WTC11 (cell line): ENCODE measurements around the gene PTPRG.

Experiments used
- ATF2 ChIP-seq: sonication (generic); formaldehyde crosslinking; IDR thresholded peaks from 2 replicates; pipeline ENCODE4 v1.8.1; 2022; ENCODE audit warnings: low read depth, missing genetic modification reagents, borderline replicate concordance
- ATF3 ChIP-seq: sonication (generic); formaldehyde crosslinking; conservative IDR thresholded peaks from 2 replicates; pipeline ENCODE4 v1.8.1; 2022; ENCODE audit warnings: mild to moderate bottlenecking, missing genetic modification reagents
- CTCF ChIP-seq: fragments of 200-600 bp; IDR thresholded peaks from 2 replicates; pipeline ENCODE4 v1.8.0; 2022; ENCODE audit warnings: antibody characterized with exemption
- IRF1 ChIP-seq: sonication (generic); formaldehyde crosslinking; IDR thresholded peaks from 2 replicates; pipeline ENCODE4 v1.8.0; 2023; ENCODE audit warnings: missing genetic modification reagents
- MAX ChIP-seq: sonication (generic); formaldehyde crosslinking; IDR thresholded peaks from 2 replicates; pipeline ENCODE4 v1.8.0; 2022; ENCODE audit warnings: mild to moderate bottlenecking, missing genetic modification reagents
- PREB ChIP-seq: sonication (generic); formaldehyde crosslinking; IDR thresholded peaks from 2 replicates; pipeline ENCODE4 v1.8.1; 2022; ENCODE audit warnings: mild to moderate bottlenecking, missing genetic modification reagents, moderate library complexity, borderline replicate concordance
- SP1 ChIP-seq: sonication (generic); formaldehyde crosslinking; conservative IDR thresholded peaks from 2 replicates; pipeline ENCODE4 v1.8.1; 2022; ENCODE audit warnings: missing genetic modification reagents
- TEAD1 ChIP-seq: sonication (generic); formaldehyde crosslinking; IDR thresholded peaks from 2 replicates; pipeline ENCODE4 v1.8.0; 2022; ENCODE audit warnings: mild to moderate bottlenecking, missing genetic modification reagents
- TEAD4 ChIP-seq: sonication (generic); formaldehyde crosslinking; IDR thresholded peaks from 2 replicates; pipeline ENCODE4 v1.8.0; 2022; ENCODE audit warnings: mild to moderate bottlenecking, missing genetic modification reagents
- ZNF219 ChIP-seq: sonication (generic); formaldehyde crosslinking; IDR thresholded peaks from 2 replicates; pipeline ENCODE4 v1.8.0; 2023; ENCODE audit warnings: missing genetic modification reagents, mild to moderate bottlenecking, borderline replicate concordance
- ZNF416 ChIP-seq: fragments of 250-450 bp; sonication (Bioruptor Pico); IDR thresholded peaks from 2 replicates; pipeline ENCODE4 v1.9.0; 2021; ENCODE audit warnings: mild to moderate bottlenecking, inconsistent platforms

- no peak for TF ChIP-seq TEAD1 (CRISPR knock-in tag)
- peak; percentile 84 for TF ChIP-seq CTCF
- no peak for TF ChIP-seq IRF1 (CRISPR knock-in tag)
- no peak for TF ChIP-seq SP1
- no peak for TF ChIP-seq ZNF416 (CRISPR knock-in tag)
- TF ChIP-seq MAX = no peak
- no peak for TF ChIP-seq ATF3 (CRISPR knock-in tag)
- TF ChIP-seq TEAD4 (CRISPR knock-in tag) = no peak
- no peak for TF ChIP-seq ZNF219
- TF ChIP-seq PREB = no peak
- no peak for TF ChIP-seq ATF2 (CRISPR knock-in tag)
Measured at GRCh38 chr3:61936344-61936937, 375.1 kb downstream of the PTPRG start.
